Osteoblast (primary cell): ENCODE data around the gene CNIH2. TPM values are rescaled to one million over a fixed set of nuclear protein-coding genes. Genes with fewer than 3 reads are reported as not detected.

Experiments
- DNase-seq: peaks from one replicate; pipeline ENCODE4 v3.0.0; 2011; ENCODE audit warnings: low spot score, mixed read lengths; ENCODE audit not compliant: insufficient read length; ENCODE audit errors: missing footprints
- H2AFZ ChIP-seq: 2 replicates; pipeline ENCODE4 v1.6.0; 2011; ENCODE audit warnings: mild to moderate bottlenecking, low read length
- H3K27ac ChIP-seq: 2 replicates; pipeline ENCODE4 v1.5.1; 2011; ENCODE audit warnings: mild to moderate bottlenecking, low read depth, low read length, moderate library complexity
- H3K27me3 ChIP-seq: 2 replicates; pipeline ENCODE4 v1.6.0; 2012; ENCODE audit warnings: mild to moderate bottlenecking, control low read depth, inconsistent platforms, low read length, moderate library complexity; ENCODE audit not compliant: insufficient read depth
- H3K36me3 ChIP-seq: 2 replicates; pipeline ENCODE4 v1.5.1; 2011; ENCODE audit warnings: mild to moderate bottlenecking, low read length, control low read depth, moderate library complexity; ENCODE audit not compliant: insufficient read depth
- H3K4me1 ChIP-seq: 2 replicates; pipeline ENCODE4 v1.5.1; 2011; ENCODE audit warnings: mild to moderate bottlenecking, low read length, control low read depth, moderate library complexity; ENCODE audit not compliant: insufficient read depth
- H3K4me2 ChIP-seq: 2 replicates; pipeline ENCODE4 v1.6.0; 2011; ENCODE audit warnings: mild to moderate bottlenecking, low read length; ENCODE audit not compliant: insufficient read depth
- H3K4me3 ChIP-seq: fragments of 200-600 bp; sonication (generic); 3 replicates; pipeline ENCODE4 v1.5.1; 2012; ENCODE audit warnings: mild to moderate bottlenecking, low read length, inconsistent platforms; ENCODE audit not compliant: insufficient read depth
- H3K79me2 ChIP-seq: 2 replicates; pipeline ENCODE4 v1.6.0; 2012; ENCODE audit warnings: mild to moderate bottlenecking, low read length, control low read depth, inconsistent platforms; ENCODE audit not compliant: insufficient read depth
- H3K9me3 ChIP-seq: 2 replicates; pipeline ENCODE4 v1.5.1; 2011; ENCODE audit warnings: low read depth, low read length, control low read depth
- H4K20me1 ChIP-seq: 2 replicates; pipeline ENCODE4 v1.6.0; 2012; ENCODE audit warnings: mild to moderate bottlenecking, low read length, control low read depth; ENCODE audit not compliant: insufficient read depth
- total RNA-seq: library from RNA; depleted of rRNA; stranded (reverse); fragments of >200 nt; gene quantifications from 2 replicates; pipeline ENCODE4 v1.2.3, GENCODE V29; 2012
- TF ChIP-seq, protein P1 (sequence below): IDR thresholded peaks from 2 replicates; pipeline ENCODE4 v1.5.1; 2011; ENCODE audit warnings: mild to moderate bottlenecking, low read depth, low read length, moderate library complexity; ENCODE audit errors: extremely low read depth

The CNIH2 gene
- total RNA-seq, 1 donor: not detected

DNA sequence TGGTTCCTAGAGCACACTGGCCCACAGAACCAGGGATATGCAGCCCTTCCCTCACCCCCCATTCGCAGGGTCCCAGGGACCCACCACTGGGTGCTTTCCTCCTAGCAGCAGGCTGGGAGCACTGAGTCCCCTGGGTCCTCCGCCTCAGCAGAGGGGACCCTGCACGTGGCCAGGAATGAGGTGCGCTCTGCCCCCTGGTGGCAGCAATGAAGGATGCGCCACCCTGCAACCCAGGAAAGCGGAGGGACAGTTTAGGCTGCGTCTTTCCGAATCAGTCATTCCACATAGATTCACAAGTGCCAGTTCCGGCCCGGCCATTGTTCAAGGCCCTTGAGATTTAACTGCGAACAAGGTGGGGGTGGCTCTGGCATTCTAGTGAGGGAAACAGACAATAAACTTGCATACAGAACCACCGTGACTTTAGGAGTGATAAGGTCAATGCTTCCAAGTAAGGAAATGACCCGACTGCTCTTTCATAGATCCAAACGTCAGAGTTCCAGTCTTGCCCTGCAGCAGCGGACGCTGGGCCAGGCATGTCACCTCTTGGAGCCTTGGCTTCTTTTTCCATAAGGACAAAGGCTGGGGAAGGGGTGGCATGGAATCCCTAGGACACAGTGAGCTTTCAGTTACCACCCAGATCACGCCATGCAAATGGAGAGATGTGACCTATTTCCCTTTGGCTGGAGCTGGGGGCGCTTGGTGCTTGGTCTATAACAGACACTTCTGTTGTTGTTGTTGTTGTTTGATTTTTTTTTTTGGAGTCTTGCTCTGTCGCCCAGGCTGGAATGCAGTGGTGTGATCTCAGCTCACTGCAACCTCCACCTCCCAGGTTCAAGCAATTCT is 50.5 kb downstream of the CNIH2 start:
- Histone ChIP-seq H3K4me1 (peaks cover 51% of the 10 kb centered on the region), H4K20me1 (peaks cover 15% of the 10 kb centered on the region), H2AFZ (peak overlapping the region; percentile 49), H3K4me2 (peak overlapping the region; percentile 62), H3K27ac (peak overlapping the region; percentile 77), H3K79me2 (peaks cover 13% of the 10 kb centered on the region), H3K36me3 (peaks cover 25% of the 10 kb centered on the region), H3K27me3 (no peaks in the 10 kb centered on the region), H3K4me3 (no peak overlapping the region), H3K9me3 (no peaks in the 10 kb centered on the region)
- DNase-seq: peak; percentile 97
- TF ChIP-seq, protein P1, sequence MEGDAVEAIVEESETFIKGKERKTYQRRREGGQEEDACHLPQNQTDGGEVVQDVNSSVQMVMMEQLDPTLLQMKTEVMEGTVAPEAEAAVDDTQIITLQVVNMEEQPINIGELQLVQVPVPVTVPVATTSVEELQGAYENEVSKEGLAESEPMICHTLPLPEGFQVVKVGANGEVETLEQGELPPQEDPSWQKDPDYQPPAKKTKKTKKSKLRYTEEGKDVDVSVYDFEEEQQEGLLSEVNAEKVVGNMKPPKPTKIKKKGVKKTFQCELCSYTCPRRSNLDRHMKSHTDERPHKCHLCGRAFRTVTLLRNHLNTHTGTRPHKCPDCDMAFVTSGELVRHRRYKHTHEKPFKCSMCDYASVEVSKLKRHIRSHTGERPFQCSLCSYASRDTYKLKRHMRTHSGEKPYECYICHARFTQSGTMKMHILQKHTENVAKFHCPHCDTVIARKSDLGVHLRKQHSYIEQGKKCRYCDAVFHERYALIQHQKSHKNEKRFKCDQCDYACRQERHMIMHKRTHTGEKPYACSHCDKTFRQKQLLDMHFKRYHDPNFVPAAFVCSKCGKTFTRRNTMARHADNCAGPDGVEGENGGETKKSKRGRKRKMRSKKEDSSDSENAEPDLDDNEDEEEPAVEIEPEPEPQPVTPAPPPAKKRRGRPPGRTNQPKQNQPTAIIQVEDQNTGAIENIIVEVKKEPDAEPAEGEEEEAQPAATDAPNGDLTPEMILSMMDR: peak; percentile 94

DNA sequence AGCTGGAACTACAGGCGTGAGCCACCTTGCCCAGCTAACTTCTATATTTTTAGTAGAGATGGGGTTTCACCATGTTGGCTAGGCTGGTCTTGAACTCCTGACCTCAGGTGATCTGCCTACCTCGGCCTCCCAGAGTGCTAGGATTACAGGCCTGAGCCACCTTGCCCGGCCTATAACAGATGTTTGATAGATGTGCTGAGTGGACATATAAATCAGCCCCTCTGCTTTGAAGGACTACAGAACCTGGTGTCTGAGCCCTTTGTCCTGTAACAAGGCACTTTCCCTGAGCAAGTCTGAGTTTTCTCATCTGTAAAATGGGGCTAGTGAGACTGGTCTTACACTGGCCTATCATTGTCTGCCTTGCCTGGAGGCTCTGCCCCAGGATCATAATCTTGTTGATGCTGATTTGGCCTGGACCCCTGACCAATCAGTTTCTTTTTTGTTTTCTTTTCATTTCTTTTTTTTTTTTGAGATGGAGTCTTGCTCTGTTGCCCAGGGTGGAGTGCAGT is 51.2 kb downstream of the CNIH2 start:
- H3K4me1 ChIP-seq: peaks cover 49% of the 10 kb centered on the region
- H4K20me1 ChIP-seq: peaks cover 19% of the 10 kb centered on the region
- H3K4me2 ChIP-seq: no peak overlapping the region
- TF ChIP-seq, protein P1: no peak
- no peak overlapping the region for H2AFZ ChIP-seq
- peak; percentile 38 for DNase-seq
- H3K9me3 ChIP-seq: no peaks in the 10 kb centered on the region
- no peak overlapping the region for H3K4me3 ChIP-seq
- H3K27me3 ChIP-seq: no peaks in the 10 kb centered on the region
- H3K36me3 ChIP-seq: peaks cover 30% of the 10 kb centered on the region
- H3K27ac ChIP-seq: no peak overlapping the region
- H3K79me2 ChIP-seq: peaks cover 20% of the 10 kb centered on the region

DNA sequence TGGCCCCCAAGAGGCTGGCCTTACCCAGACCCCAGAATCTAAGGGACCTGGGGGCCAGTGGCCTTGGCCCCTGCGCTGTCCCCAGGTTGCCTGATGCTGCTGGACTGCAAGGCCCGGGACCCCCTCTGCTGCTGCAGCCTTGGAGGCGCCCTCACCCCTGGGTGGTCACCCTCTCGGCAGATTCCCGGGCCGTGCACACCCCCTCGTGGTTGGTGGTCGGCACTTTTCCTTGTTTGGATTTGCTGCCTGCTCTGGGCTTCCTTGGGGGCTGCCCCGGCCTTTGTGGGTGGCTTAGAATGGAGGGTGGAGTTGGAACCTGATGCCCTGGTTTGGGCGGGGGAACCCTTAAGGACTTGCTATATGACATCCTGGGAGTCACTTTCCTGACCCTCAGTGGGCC is 53.0 kb downstream of the CNIH2 start:
- no peak overlapping the region for H3K27ac ChIP-seq
- H4K20me1 ChIP-seq: peaks cover 32% of the 10 kb centered on the region

More for the DNA sequence above, 53.0 kb downstream of the CNIH2 start:
- no peak for DNase-seq
- H3K36me3 ChIP-seq: peaks cover 30% of the 10 kb centered on the region
- no peak overlapping the region for H3K4me2 ChIP-seq
- H3K4me3 ChIP-seq: no peak overlapping the region
- no peaks in the 10 kb centered on the region for H3K9me3 ChIP-seq
- peaks cover 40% of the 10 kb centered on the region for H3K4me1 ChIP-seq
- no peak overlapping the region for H2AFZ ChIP-seq
- TF ChIP-seq, protein P1: no peak
- peaks cover 36% of the 10 kb centered on the region for H3K79me2 ChIP-seq
- no peaks in the 10 kb centered on the region for H3K27me3 ChIP-seq
